ENCODE measurements around the gene TMEM134.
"Not testable (repeated sequence)": the region's sequence is repeated elsewhere in the genome, so short reads cannot be mapped to it uniquely, and the experiment has no call there.

The TMEM134 gene

DNA sequence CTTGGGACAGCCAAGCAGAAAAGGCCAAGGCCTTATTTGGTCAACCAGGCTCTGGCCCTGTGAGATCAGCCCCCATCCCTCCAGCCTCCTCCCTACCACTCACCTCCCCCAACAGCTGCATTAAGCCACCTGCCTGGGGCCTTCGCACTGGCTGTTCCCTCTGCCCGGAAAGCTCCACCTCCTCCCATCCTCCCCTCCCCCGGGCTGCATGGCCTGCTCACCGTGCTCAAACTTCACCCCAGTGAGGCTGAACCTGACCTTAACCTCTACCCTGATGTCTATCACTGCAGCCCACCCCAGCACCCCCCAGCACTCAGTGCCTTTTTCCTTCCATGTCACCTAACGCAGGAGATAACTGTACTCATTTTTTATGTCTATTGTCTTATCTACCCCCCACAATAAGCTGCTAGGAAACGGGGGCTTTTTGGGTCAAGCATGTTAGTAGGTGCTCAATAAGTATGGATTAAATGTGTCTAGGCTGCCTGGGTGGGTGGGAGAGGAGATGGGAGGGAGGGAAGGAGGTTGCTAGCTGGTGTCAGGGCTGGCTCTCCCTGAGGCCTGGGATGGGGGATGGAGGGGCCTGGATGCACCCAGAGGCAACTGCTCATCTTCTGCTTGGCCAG lies 32.5 kb downstream of the TMEM134 start:
- no peak for FAIRE-seq

DNA sequence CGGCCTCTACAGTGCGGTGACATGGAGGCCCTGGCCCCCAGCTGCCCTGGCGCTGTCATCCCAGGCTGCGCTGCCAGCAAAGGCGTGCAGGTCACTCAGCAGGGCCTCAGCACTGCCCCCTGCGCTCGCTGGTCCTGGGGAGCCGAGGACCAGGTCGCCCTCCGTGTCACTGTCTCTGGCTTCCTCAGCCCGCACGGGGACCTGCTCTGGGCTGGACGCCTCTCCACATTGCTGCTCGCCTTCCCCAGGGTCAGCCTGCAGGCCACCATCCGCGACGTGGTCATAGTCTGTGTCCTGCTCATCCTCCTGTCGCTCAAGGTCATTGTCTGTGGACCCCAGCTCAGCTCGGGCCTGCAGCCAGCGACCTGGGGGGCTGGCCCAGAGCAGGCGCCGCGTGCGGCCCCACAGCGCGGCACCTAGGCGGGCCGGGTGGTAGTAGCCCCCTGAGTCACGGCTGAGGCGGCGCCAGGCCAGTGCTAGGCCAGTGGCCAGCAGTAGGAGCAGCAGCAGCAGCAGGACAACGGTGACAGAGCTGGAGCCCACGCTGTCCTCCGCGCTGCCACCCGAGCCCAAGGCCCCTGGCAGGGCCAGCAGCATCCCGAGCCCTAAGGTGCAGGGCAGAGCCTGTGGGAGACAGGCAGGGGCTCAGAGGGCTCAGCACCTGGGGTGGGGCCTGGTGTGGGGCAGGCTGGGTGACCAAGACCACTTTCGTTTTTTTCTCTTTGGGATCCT lies 33.2 kb downstream of the TMEM134 start:
- FAIRE-seq, result no peak

GRCh38 chr11:67435031-67435726 lies 33.9 kb downstream of the TMEM134 start:
- FAIRE-seq, result no peak

DNA sequence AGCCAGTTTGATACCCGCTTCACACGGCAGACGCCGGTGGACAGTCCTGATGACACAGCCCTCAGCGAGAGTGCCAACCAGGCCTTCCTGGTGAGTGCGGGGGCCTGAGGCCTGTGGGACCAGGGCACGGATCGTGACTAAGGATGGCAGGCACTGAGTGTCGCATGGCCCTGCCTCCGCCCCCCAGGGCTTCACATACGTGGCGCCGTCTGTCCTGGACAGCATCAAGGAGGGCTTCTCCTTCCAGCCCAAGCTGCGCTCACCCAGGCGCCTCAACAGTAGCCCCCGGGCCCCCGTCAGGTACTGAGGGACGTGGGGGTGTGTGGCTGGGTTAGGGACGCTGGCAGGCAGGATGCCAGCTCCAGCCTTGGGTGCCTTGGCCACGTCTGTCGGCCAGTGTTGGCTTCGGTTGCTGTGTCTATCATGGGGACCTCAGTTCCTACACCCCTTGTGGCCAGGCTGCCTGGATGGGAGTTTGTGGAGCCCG lies 34.6 kb downstream of the TMEM134 start:
- no peak for FAIRE-seq

GRCh38 chr11:67433536-67434394 lies 35.3 kb downstream of the TMEM134 start:
- no peak for FAIRE-seq

DNA sequence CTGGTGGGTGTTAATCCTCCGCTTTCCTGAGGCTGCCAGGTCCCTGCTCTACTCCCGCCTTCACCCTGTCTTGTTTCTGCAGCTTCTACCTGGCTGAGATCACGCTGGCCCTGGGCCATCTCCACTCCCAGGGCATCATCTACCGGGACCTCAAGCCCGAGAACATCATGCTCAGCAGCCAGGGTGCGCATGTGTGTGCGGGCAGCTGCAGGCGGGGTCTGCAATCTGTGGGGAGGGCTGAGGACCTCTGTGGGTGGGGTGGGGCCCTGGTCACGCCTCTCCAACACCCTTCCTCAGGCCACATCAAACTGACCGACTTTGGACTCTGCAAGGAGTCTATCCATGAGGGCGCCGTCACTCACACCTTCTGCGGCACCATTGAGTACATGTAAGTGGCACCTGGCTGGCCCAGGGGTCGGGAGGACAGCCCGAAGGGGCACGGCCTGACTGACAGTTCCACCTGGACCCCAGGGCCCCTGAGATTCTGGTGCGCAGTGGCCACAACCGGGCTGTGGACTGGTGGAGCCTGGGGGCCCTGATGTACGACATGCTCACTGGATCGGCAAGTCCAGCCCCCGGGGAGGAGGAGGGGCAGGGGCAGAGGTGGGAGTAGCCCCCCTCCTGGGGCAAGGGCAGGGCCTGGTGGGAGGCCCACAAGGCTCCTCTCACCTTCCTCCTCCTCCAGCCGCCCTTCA lies 36.2 kb downstream of the TMEM134 start:
- FAIRE-seq, result no peak

DNA sequence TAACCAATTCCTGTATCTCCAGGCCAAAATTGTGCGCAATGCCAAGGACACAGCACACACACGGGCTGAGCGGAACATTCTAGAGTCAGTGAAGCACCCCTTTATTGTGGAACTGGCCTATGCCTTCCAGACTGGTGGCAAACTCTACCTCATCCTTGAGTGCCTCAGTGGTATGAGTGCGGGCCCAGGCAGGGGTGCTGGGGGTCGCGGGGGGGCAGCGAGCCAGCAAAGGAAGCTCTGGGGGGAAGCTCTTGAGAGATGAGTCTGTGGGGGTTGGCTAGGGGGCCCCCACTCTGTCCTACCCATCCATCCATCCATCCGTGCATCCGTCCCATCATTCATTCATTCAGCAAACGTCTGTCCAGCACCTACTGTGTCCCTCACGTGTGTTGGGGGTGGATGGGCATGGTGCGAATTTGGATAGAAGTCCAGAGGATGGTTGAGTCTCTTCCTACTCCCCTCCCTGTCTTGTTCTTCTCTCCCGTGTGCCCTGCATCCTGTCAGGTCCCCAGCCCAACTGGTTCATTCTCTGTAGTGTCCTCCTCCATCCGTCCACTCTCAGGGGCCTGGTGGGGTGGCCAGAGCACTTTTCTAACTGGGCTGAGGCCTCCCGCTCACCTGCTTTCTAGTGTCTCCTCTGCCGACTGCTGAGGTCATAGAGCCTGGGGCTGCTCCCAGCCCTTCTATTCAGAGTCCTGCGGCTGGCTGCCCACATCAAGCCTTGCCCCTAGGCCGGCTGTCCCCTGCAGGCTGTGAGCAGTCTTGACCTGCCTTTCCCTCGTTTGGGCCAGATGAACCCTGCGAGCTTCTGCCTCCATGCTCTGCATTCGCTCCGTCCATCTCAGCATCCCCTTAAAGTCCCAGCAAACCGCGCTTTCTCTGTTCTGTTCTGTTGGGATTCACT lies 37.5 kb downstream of the TMEM134 start:
- no peak for FAIRE-seq

GRCh38 chr11:67429722-67430121 lies 39.3 kb downstream of the TMEM134 start:
- FAIRE-seq, result no peak

DNA sequence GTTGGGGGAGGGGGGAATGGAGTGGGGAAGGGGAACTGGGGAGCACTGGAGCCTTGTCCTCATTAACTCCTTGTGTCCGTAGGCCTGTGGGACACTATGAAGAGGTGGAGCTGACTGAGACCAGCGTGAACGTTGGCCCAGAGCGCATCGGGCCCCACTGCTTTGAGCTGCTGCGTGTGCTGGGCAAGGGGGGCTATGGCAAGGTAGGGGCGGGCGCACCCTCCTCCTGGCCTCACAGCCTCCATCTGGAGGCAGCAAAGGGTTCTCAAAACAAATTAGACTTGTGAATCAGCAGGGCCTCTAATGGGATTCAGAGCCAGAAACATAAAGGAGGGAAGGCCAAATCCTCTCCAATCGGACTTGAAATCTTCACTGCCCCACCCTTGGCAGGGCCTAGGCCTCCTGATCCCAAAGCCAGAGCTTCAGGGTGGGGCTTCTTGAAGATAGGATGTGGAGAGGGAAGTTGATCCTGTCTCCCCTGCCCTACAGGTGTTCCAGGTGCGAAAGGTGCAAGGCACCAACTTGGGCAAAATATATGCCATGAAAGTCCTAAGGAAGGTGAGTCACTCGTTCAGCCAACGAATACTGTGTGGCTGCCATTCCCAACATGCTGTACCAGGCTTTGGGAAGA lies 39.9 kb downstream of the TMEM134 start:
- FAIRE-seq, result no peak

GRCh38 chr11:67428052-67429001 lies 40.7 kb downstream of the TMEM134 start, which contains the start of gene RPS6KB2:
RPS6KB2 (plus strand) TSS chr11:67428494; CDS start chr11:67428546, 52 bp downstream.
- FAIRE-seq, result peak; percentile 33

- not testable (repeated sequence) for FAIRE-seq
These were observed 41.6 kb downstream of the TMEM134 start for GRCh38 chr11:67427364-67427859.

DNA sequence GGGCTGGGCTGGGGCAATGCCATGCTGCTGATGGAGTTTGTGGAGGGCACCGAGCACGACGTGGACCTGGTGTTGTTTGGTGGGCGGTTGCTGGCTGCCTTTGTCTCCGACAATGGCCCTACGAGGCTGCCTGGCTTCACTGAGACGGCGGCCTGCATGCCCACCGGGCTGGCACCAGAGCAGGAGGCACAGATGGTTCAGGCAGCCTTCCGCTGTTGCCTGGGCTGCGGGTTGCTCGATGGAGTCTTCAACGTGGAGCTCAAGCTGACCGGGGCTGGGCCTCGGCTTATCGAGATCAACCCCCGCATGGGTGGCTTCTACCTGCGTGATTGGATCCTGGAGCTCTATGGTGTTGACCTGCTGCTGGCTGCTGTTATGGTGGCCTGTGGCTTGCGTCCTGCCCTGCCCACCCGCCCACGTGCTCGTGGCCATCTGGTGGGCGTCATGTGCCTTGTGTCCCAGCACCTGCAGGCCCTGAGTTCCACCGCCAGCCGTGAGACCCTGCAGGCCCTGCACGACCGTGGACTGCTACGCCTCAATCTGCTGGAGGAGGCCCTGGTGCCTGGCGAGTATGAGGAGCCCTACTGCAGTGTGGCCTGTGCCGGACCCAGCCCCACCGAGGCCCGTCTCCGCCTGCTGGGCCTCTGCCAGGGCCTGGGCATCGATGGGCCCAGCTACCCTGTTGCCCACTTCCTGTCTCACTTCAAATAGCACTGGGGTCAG lies 45.0 kb downstream of the TMEM134 start:
- no peak for FAIRE-seq

DNA sequence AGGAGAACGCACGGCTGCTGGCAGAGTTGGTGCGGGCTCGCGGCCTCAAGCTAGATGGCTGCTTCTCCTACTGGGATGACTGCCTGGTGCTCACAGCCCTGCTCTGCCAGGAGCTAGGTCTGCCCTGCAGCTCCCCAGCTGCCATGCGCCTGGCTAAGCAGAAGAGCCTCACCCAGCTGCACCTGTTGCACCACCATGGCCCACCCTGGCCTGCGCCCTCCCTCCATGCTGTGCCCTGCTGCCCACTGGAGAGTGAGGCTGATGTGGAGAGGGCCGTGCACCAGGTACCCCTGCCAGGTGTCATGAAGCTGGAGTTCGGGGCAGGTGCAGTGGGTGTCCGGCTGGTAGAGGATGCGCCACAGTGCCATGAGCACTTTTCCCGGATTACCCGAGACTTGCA lies 45.6 kb downstream of the TMEM134 start:
- no peak for FAIRE-seq

DNA sequence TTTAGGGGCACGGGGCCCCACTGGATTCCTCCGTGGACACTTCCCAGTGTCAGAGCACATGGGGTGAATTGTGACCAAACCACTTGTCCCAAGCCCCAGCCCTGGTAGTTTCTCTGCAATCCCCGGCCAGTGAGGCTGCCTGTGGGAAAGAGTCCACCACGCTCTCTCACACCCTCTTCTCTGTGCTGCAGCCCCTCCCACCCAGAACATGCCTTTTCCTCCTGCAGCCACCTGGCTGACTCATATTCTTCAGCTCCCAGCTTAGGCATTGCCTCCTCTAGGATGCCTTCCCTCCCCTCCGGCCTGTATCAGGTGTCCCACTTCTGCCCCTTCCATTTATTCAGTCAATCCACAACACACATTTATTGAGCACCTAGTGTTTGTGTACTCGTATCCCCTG lies 46.2 kb downstream of the TMEM134 start:
- FAIRE-seq, result no peak

DNA sequence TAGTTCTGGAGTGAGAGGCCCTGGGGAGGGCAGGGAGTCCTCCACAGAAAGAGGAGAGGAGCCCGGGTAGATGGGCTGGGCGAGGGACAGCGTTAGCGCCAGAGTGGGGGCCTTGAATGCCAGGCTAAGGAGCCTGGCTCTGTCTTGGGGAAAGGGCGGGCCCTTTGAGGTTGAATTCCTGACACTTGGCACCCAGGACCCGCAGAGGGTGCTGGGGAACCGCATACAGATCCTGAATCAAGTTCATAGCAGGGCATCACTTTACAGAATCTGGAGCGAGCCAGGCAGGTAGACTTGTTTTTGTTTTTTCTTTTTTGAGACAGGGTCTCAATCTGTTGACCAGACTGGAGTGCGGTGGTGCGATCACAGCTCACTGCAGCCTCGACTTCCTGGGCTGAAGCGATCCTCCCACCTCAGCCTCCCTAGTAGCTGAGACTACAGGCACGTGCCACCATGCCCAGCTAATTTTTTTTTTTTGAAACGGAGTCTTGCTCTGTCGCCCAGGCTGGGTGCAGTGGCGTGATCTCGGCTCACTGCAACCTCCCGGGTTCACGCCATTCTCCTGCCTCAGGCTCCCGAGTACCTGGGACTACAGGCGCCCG lies 47.5 kb downstream of the TMEM134 start:
- no peak for FAIRE-seq

DNA sequence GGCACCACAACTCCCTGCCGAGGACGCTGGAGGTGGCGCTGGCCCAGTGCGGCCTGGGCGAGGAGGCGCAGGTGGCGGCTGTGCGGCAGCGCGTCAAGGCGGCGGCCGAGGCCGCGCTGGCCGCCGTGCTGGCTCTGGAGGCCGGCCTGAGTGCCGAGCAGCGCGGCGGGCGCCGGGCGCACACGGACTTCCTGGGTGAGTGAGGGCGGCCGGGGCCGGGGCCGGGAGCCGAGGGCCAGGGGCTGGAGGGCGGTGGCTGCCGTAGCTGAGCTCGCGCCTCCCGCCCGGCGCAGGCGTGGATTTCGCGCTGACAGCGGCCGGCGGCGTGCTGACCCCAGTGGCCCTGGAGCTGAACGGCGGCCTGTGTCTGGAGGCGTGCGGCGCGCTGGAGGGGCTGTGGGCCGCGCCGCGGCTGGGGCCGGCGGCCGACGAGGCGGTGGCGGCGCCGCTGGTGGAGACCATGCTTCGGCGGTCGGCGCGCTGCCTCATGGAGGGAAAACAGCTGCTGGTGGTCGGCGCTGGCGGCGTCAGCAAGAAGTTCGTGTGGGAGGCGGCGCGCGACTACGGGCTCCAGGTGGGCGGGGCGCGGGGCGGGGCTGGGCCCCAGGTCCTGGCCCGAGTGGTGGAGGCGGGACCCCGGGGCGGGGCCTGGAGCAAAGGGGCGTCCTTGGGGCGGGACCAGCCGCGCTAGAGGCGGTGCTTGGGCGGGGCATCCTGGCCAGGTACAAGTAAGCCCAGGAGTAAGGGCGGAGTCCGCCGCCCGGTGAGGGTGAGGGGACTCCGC lies 48.2 kb downstream of the TMEM134 start:
- no peak for FAIRE-seq

GRCh38 chr11:67420147-67420645 lies 48.9 kb downstream of the TMEM134 start:
- no peak for FAIRE-seq
